AG04450 (cell line): ENCODE data around the gene TMEM109. TPM values are rescaled to one million over a fixed set of nuclear protein-coding genes. Genes with fewer than 3 reads are reported as not detected.

Experiments
- CTCF ChIA-PET: fragments of 300-600, 350-600 bp; formaldehyde crosslinking; extraction: SDS; loops from one replicate; lab custom pipeline; 2022; ENCODE audit warnings: antibody characterized with exemption, inconsistent platforms; lab: Charles Lee
- POLR2A ChIA-PET: fragments of 350-600 bp; formaldehyde crosslinking; extraction: SDS; loops from one replicate; lab custom pipeline; 2021; ENCODE audit warnings: antibody characterized with exemption, inconsistent platforms; lab: Yijun Ruan, JAX
- DNase-seq: peaks from one replicate; pipeline ENCODE4 v3.0.0-alpha.2; 2011; ENCODE audit warnings: low read depth, low spot score
- H3K27ac ChIP-seq: one replicate; pipeline ENCODE4 v1.5.1; 2012; ENCODE audit warnings: low read depth, low read length, control low read depth
- H3K27me3 ChIP-seq: one replicate; pipeline ENCODE4 v1.6.0; 2012; ENCODE audit warnings: low read length; ENCODE audit not compliant: control insufficient read depth, insufficient read depth
- H3K4me3 ChIP-seq: 2 replicates; pipeline ENCODE4 v1.5.1; 2011; ENCODE audit warnings: mild to moderate bottlenecking, low read depth, low read length, control low read depth
- H3K9me3 ChIP-seq: 2 replicates; pipeline ENCODE4 v1.5.1; 2012; ENCODE audit warnings: low read length; ENCODE audit not compliant: control insufficient read depth, insufficient read depth
- CTCF ChIP-seq: IDR thresholded peaks from 2 replicates; pipeline ENCODE4 v1.5.1; 2011; ENCODE audit warnings: low read depth, low read length, control low read depth, inconsistent platforms
- polyA plus RNA-seq: library from polyadenylated mRNA; depleted of rRNA; stranded (reverse); fragments of >200 nt; gene quantifications from 2 replicates; pipeline ENCODE4 v1.2.3, GENCODE V29; 2011

TMEM109 gene
- polyA plus RNA-seq, 1 experiment = 36.2 TPM

GRCh38 chr11:60931917-60932316, 18.0 kb downstream of the TMEM109 start:
- CTCF ChIA-PET = interaction anchor here (0.9 kb wide), 1 partner anchor 32 kb away, joined by 3 read pairs; no protein-coding TSS in a partner anchor
- TF ChIP-seq CTCF = no peak
- no peak overlapping the region for H3K27ac ChIP-seq
- no peaks in the 10 kb centered on the region for H3K9me3 ChIP-seq
- H3K4me3 ChIP-seq = no peak overlapping the region
- DNase-seq = no peak
- H3K27me3 ChIP-seq = no peaks in the 10 kb centered on the region
- POLR2A ChIA-PET = interaction anchor here (0.8 kb wide), 1 partner anchor 230 kb away, joined by 3 read pairs; no protein-coding TSS in a partner anchor

GRCh38 chr11:60932605-60933356, 18.8 kb downstream of the TMEM109 start:
- Histone ChIP-seq H3K4me3 (no peak overlapping the region), H3K27me3 (no peaks in the 10 kb centered on the region), H3K27ac (peak overlapping the region; percentile 11), H3K9me3 (no peaks in the 10 kb centered on the region)
- no peak for DNase-seq
- TF ChIP-seq CTCF = no peak
- POLR2A ChIA-PET = no interaction called here
- CTCF ChIA-PET = no interaction called here

GRCh38 chr11:60933416-60934123, 19.6 kb downstream of the TMEM109 start:
- CTCF ChIA-PET = no interaction called here
- TF ChIP-seq CTCF = no peak
- Histone ChIP-seq H3K4me3 (no peak overlapping the region), H3K9me3 (no peaks in the 10 kb centered on the region), H3K27ac (no peak overlapping the region), H3K27me3 (no peaks in the 10 kb centered on the region)
- no peak for DNase-seq
- POLR2A ChIA-PET = no interaction called here

GRCh38 chr11:60934124-60934789, 20.3 kb downstream of the TMEM109 start:
- Histone ChIP-seq H3K4me3 (no peak overlapping the region), H3K9me3 (no peaks in the 10 kb centered on the region), H3K27ac (no peak overlapping the region), H3K27me3 (no peaks in the 10 kb centered on the region)
- no peak for TF ChIP-seq CTCF
- ChIA-PET POLR2A (no interaction called here), CTCF (no interaction called here)
- DNase-seq = no peak
